ENCODE measurements around the gene SRGAP3.

GRCh38 chr3:9173445-9173844 lies 76.0 kb downstream of the SRGAP3 start:
- TF ChIP-seq CTCF (IDR thresholded peaks at IDR 0.05) (no peak), EZH2 (IDR thresholded peaks at IDR 0.05; ENCODE audit: borderline replicate concordance, insufficient read depth, low read depth, low read length, poor library complexity, severe bottlenecking) (no peak)

Measured in B cell (primary cell).